Measurements from ENCODE around the gene TMEM187. TPM values are rescaled to one million over a fixed set of nuclear protein-coding genes. Genes with fewer than 3 reads are reported as not detected.

TMEM187 gene
- total RNA-seq, 1 donor from 2014 or later: 6.7 TPM

DNA sequence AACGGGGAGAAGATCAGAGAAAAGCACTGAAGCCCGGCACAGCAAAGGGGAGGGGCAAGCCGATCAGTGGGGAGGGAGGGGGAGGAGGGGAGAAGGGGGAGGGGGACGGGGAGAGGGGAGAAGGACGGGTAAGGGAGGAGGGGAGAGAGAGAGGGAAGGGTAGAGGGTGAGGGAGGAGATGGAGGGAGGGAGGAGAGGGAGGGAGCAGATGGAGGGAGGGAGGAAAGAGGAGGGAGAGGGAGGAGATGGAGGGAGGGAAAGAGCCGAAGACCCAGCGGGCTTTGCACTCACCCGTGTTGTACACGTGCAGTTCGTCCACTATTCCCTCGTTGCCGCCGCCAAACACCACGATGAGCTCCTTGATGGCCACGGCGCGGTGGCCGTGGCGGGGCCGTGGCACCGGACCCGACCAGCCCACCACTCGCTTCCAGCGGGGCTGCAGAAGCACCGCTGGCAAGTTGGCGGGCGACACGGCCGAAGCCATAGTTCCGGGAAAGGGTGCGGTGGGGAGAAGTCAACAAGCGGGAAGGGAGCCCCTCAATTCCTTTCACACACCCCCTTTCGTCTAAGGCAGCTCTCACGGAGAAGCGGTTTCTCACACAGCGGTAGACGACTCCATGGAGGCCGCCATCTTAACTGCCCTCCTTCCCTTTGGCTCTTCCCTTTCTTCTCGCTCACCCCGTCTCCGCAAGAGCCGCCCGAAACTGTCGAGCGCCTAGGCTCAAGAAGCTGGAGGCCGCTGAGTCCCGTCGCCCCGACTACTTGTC, 2.0 kb upstream of the TMEM187 start:
- peak; percentile 50 for DNase-seq
- TF ChIP-seq, protein P1, sequence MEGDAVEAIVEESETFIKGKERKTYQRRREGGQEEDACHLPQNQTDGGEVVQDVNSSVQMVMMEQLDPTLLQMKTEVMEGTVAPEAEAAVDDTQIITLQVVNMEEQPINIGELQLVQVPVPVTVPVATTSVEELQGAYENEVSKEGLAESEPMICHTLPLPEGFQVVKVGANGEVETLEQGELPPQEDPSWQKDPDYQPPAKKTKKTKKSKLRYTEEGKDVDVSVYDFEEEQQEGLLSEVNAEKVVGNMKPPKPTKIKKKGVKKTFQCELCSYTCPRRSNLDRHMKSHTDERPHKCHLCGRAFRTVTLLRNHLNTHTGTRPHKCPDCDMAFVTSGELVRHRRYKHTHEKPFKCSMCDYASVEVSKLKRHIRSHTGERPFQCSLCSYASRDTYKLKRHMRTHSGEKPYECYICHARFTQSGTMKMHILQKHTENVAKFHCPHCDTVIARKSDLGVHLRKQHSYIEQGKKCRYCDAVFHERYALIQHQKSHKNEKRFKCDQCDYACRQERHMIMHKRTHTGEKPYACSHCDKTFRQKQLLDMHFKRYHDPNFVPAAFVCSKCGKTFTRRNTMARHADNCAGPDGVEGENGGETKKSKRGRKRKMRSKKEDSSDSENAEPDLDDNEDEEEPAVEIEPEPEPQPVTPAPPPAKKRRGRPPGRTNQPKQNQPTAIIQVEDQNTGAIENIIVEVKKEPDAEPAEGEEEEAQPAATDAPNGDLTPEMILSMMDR (IDR thresholded peaks at IDR 0.05; ENCODE audit: partially characterized antibody, unreplicated experiment): no peak
- peaks cover 18% of the 10 kb centered on the region for H3K4me1 Mint-ChIP-seq (ENCODE audit: low read depth, unreplicated experiment)
- H3K36me3 Mint-ChIP-seq (ENCODE audit: unreplicated experiment): no peaks in the 10 kb centered on the region
- H3K9me3 Mint-ChIP-seq (ENCODE audit: unreplicated experiment): peaks cover 7% of the 10 kb centered on the region
- peak overlapping the region; percentile 100 for H3K4me3 Mint-ChIP-seq (ENCODE audit: unreplicated experiment)
- peaks cover 7% of the 10 kb centered on the region for H3K27me3 Mint-ChIP-seq (ENCODE audit: unreplicated experiment)
- H3K27ac Mint-ChIP-seq (ENCODE audit: unreplicated experiment): peak overlapping the region; percentile 100

DNA sequence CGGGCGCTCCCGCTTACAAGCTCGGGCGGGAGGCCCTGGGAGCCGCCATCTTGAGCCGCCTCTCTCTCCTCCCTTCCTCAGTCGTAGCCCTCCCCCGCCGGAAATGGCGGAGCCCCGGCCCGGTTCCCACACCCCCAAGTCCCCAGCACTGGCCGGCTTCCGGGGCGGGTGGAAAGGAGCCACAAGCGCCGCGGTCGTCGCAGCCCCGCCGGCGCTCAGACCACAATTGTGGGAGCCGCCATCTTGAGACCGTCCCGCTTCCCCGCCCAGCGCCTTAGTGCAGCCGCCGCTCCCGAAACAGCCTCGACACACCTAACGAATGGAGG, 1.5 kb upstream of the TMEM187 start:
- H3K36me3 Mint-ChIP-seq (ENCODE audit: unreplicated experiment): no peaks in the 10 kb centered on the region
- peak overlapping the region; percentile 100 for H3K27ac Mint-ChIP-seq (ENCODE audit: unreplicated experiment)
- peak; percentile 80 for DNase-seq
- H3K9me3 Mint-ChIP-seq (ENCODE audit: unreplicated experiment): peaks cover 7% of the 10 kb centered on the region
- peaks cover 7% of the 10 kb centered on the region for H3K27me3 Mint-ChIP-seq (ENCODE audit: unreplicated experiment)
- H3K4me3 Mint-ChIP-seq (ENCODE audit: unreplicated experiment): peak overlapping the region; percentile 100
- peaks cover 18% of the 10 kb centered on the region for H3K4me1 Mint-ChIP-seq (ENCODE audit: low read depth, unreplicated experiment)
- TF ChIP-seq, protein P1 (IDR thresholded peaks at IDR 0.05; ENCODE audit: partially characterized antibody, unreplicated experiment): no peak

DNA sequence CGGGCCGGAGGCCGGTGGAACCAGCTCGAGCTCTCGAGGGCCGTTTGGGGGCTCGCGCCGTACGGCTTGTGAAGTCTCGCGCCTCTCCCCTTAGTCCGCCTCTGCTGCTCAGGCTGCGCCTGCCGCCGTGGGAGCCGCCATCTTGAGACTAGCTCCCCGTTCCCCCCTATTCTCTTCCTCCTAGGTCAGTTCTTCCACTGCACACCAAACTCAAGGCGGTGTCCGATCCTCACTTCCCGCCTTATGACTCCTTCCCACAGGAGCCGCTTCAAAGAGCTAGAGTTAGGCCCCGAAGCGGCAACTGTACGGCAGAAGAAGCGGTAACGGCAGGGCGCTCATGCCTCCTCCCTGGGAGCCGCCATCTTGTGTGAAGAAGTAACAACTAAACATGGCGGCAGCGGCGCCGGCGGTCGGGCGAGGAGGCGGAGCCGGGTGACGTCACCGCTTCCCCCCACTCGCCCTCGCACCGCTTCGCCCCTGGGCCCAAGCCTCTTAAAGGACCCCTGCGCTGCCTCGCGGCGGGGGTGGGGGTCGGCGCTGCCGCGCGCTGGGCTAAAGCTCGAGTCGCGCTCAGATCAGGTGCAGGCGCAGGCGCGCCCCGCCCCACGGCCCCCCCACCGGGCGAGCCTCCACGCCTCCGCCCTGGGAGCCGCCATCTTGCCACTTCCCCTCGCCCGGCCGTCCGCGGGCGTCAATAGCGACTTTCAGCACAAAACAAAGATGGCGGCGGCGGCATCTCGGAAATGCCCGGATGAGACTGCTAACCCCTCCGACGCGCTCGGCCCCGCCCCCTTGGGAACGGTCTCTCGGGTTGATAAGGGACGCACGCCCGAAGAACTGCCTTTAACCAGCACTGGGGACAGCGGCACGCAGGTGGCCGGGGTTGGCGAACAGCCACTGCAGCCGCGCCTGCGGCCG, 845 bp upstream of the TMEM187 start, which contains the start of gene HCFC1:
Gene HCFC1, minus strand, starts transcription at position 369 of the 918 bp plus-strand sequence. CDS start 978 bp downstream, outside the sequence.
- H3K4me1 Mint-ChIP-seq (ENCODE audit: low read depth, unreplicated experiment): peaks cover 13% of the 10 kb centered on the region
- peak within 1 kb of the TSS; percentile 100 for H3K27ac Mint-ChIP-seq (ENCODE audit: unreplicated experiment)
- TF ChIP-seq, protein P1 (IDR thresholded peaks at IDR 0.05; ENCODE audit: partially characterized antibody, unreplicated experiment): no peak
- H3K4me3 Mint-ChIP-seq (ENCODE audit: unreplicated experiment): peak within 1 kb of the TSS; percentile 100
- peaks cover 7% of the 10 kb centered on the region for H3K9me3 Mint-ChIP-seq (ENCODE audit: unreplicated experiment)
- no peaks in the 10 kb centered on the region for H3K36me3 Mint-ChIP-seq (ENCODE audit: unreplicated experiment)
- DNase-seq: peak; percentile 85
- H3K27me3 Mint-ChIP-seq (ENCODE audit: unreplicated experiment): peaks cover 7% of the 10 kb centered on the region

DNA sequence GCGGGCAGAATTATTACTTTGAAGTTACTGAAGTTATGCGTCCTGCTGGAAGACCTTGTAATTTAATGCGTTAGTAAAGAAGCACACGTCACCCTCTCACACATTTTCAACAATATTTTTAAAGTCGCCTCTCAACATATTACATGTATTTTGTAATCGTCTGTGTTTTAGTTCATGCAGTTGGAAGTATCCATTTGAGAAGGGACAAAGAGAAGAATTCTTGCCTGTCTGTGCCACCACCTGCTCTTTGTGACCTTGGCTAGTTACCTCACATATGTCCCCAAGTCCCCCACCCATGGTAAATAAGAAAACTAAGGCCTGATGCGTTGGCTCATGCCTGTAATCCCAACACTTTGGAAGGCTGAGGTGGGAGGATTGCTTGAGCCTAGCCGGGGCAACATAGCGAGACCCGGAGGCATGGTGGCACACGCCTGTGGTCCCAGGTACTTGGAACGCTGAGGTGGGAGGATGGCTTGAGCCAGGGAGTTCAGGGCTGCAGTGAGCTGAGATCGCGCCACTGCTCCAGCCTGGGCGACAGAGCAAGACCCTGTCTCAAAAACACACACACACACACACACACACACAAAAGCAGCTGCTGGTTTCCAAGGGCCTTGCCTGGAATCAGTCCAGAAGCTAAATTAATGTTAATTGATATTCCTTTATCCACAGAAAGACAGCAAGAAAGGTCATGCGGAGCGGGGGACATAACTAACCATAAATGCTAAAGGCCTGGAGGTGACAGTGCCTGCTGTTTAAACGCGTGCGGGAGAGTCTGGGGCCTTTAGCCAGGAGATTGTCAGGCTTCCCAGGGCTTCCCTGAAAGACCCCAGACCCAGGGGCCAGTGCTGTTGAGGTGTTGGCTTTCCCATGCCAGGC, 811 bp downstream of the TMEM187 start:
- Mint-ChIP-seq H3K9me3 (ENCODE audit: unreplicated experiment) (peaks cover 7% of the 10 kb centered on the region), H3K4me1 (ENCODE audit: low read depth, unreplicated experiment) (peaks cover 1% of the 10 kb centered on the region), H3K4me3 (ENCODE audit: unreplicated experiment) (peak overlapping the region; percentile 88), H3K27me3 (ENCODE audit: unreplicated experiment) (peaks cover 7% of the 10 kb centered on the region), H3K36me3 (ENCODE audit: unreplicated experiment) (no peaks in the 10 kb centered on the region), H3K27ac (ENCODE audit: unreplicated experiment) (peak overlapping the region; percentile 99)
- DNase-seq: no peak
- TF ChIP-seq, protein P1 (IDR thresholded peaks at IDR 0.05; ENCODE audit: partially characterized antibody, unreplicated experiment): no peak

All from glutamatergic neuron (in vitro differentiated cells).